Measurements from ENCODE around the gene SDR42E1.
"Not testable (repeated sequence)": the region's sequence is repeated elsewhere in the genome, so short reads cannot be mapped to it uniquely, and the experiment has no call there.

The SDR42E1 gene

GRCh38 chr16:81997738-81998137, 13.5 kb downstream of the SDR42E1 start:
- DNase-seq = no peak

DNA sequence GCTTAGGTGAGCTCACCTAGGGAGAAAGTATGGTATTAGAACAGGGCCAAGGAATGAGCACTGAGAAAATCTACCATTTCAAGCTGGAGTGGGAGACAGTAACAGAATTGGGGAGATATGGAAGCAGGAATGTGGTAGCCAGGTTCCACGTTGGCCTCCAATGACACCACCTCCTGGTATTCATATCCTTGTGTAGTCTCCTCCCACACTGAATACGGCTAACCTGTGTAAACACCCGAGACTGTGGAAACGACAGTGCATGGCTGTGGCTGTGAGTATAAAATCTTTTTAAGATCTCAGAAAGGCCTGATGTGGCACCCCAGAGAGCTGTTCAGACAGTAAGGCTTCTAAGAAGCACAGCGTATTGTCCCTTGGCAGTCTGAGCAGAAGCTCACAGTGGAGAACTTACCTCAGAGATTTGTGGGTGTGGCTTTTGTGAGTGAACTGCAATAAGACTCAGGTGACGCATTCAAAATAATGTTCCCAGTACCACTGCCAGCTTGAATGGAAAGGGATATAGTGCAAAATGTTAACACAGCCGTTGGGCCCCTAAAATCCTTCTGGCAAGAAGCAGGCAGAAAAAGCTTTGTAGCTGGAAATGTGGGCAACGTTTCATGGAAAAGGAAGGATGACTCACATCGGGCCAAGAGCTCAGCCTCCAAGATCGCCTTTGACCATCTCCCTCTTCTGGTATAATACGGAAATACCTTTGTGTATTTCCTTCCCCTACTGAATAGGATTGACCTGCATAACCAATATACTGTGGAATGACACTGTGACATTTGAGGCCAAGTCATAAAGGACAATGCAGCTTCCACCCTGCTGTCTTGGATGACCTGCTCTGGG, 14.4 kb downstream of the SDR42E1 start:
- DNase-seq = no peak

DNA sequence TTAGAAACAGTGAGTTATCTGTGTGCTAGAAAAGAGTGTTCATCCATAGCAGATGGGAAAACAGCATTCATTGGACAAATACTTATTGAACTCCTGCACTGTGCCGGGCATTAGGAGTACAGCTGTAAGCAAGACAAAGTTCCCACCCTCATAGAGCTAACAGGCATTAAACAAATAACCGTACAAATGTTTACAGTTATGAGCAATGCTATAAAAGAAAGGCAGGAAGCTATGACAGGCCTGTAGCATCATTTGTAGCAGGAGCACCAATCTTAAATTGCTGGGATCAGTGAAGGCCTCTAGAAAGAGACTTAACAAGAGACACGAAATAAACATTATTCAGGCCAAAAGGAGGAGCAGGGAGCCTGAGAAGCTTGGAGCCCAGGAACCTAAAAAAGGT, 15.6 kb downstream of the SDR42E1 start:
- DNase-seq = no peak

GRCh38 chr16:81994485-81994884, 16.8 kb downstream of the SDR42E1 start:
- no peak for DNase-seq

DNA sequence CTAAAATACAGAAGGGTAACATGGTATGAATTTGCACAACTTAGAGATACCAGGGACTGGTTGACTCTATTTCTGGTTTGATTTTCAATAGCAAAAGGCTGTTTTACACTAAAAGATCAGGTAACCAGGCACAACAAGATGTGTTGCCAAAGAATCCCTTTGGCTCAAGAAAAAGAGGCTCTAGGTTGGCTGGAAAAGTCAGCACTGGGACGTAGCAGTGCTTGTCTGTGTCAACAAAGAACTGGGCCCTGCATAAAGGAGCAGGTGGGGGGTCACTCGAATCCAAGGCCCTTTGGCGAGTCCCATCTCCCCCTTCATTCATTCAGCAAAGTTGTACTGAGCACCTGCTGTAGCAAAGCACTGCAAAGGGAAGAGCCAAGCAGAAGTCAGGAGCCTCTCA, 18.4 kb downstream of the SDR42E1 start:
- DNase-seq = no peak

GRCh38 chr16:81987706-81988105, 23.6 kb downstream of the SDR42E1 start:
- no peak for DNase-seq

- no peak for DNase-seq
Measured at GRCh38 chr16:81987121-81987520, 24.1 kb downstream of the SDR42E1 start.

DNA sequence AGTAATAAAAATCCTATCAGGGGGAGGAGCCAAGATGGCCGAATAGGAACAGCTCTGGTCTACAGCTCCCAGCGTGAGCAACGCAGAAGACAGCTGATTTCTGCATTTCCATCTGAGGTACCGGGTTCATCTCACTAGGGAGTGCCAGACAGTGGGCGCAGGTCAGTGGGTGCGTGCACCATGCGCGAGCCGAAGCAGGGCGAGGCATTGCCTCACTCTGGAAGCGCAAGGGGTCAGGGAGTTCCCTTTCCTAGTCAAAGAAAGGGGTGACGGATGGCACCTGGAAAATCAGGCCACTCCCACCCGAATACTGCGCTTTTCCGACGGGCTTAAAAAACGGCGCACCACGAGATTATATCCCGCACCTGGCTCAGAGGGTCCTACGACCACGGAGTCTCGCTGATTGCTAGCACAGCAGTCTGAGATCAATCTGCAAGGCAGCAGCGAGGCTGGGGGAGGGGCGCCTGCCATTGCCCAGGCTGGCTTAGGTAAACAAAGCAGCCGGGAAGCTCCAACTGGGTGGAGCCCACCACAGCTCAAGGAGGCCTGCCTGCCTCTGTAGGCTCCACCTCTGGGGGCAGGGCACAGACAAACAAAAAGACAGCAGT, 33.8 kb downstream of the SDR42E1 start:
- DNase-seq = not testable (repeated sequence)

GRCh38 chr16:81975637-81976036, 35.6 kb downstream of the SDR42E1 start:
- no peak for DNase-seq

DNA sequence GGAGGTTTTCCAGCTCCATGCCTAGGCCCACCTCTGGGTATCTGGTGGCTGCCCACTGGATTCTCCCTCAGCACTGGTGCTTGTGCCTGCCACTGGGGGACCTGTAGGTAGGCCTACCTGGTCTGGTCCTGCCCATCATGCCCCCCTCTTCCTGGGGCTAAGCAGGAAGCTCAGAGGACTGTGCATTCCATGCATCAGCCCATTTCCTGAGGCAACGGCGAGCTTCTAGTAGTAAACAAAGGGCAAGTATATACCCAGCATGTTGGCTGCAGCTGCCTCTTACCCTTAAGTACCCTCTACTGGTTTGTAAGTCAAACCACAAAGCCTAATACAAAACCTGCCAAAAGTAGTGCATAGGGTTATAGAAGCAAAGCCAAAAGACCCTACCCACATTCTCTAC, 37.5 kb downstream of the SDR42E1 start:
- DNase-seq = no peak

DNA sequence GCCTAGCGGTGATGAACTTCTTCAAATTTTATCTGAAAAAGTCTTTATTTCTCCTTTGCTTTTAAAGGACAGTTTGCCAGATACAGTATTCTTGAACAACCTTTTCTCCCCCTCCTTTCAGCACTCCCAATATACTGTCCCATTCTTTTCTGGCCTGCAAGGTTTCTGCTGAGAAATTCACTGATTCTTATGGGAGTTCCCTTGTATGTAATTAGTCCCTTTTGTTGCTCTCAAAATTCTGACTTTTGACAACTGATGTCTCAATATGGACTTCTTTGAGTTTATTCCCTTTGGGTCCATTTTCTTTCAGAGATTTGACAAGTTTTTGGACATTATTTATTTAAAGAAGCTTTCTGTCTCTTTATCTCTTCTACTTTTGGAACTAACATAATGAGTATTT, 39.4 kb downstream of the SDR42E1 start:
- DNase-seq = no peak

GRCh38 chr16:81967358-81967757, 43.9 kb downstream of the SDR42E1 start:
- no peak for DNase-seq

DNA sequence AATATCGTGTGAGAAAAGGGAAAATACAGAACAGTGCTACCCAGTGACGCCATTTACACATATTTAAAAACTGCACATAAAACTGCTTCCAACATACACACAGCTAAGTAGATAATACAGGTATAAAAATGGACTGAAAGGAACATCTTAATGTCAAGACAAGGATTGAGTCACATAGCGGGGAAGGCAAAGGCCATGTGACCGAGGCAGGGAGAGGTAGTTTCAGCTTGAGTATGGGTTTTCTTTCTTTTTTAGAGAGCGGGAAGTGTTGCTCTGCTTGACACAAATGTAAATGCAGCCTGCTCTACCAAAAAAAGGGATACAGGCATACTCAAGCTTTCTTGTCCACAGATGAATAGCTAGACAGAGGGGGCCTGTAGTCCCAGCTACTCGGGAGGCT, 46.5 kb downstream of the SDR42E1 start:
- DNase-seq = no peak

GRCh38 chr16:81956213-81956948, 54.9 kb downstream of the SDR42E1 start:
- no peak for DNase-seq

DNA sequence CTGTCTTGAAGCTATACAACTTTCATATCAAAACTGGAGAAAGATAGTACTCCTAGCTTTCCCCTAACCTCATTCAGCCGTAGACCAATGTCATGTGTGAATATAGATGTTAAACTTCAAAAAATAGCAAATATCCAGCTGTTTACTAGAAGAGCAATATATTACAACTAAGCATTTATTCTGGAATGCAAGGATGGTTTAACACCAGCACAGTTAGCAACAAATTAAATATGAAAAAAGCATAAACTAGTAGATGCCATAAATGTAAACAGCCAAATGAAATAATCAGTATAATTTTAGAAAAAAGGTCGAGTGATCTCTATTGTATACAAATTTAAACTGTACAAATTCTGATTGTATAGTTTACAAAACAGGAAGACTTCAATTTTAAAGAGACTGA, 59.7 kb downstream of the SDR42E1 start:
- no peak for DNase-seq

DNA sequence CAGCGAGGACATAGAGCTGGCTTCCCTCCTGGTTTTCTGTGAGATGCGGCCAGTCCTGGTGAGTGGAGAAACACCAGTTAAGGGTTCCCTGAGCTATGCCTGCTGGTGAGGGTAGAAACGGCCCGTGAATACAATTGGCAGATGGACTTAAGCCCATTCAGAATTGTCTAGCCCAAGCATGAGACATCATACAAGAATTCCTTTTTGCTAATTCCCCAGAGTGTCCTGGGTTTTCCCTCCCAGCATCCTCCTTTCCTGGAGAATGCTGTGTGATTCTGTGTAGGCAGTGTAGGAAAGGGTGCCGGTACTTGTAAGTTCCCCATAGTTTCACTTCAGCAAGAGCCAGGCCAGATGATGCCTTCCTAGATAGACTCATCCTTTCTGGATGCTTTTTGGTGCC, 65.1 kb downstream of the SDR42E1 start:
- DNase-seq = no peak

GRCh38 chr16:81945665-81946064, 65.6 kb downstream of the SDR42E1 start:
- no peak for DNase-seq

- DNase-seq = no peak
Measured at GRCh38 chr16:81942007-81942601, 69.2 kb downstream of the SDR42E1 start.

- DNase-seq = no peak
Measured at GRCh38 chr16:81940781-81941560, 70.3 kb downstream of the SDR42E1 start.

GRCh38 chr16:81939164-81940056, 71.9 kb downstream of the SDR42E1 start:
- no peak for DNase-seq

Data from CD4-positive, alpha-beta T cell treated with Interleukin-6 for 4 hours (primary cell).